NT2/D1 (cell line): ENCODE results near the gene DTD1.

Experiments
- SUZ12 ChIP-seq: IDR thresholded peaks from 2 replicates; pipeline ENCODE4 v1.6.1; 2011; ENCODE audit not compliant: insufficient read length, insufficient read depth; ENCODE audit errors: extremely low read depth
- YY1 ChIP-seq: IDR thresholded peaks from 2 replicates; pipeline ENCODE4 v1.6.1; 2011; ENCODE audit not compliant: insufficient read length, insufficient read depth

- TF ChIP-seq YY1 (no peak), SUZ12 (no peak)
Measured at GRCh38 chr20:18712131-18712530, 124.3 kb downstream of the DTD1 start.
